A204.1 (cell line): ENCODE results near the gene HMGB2.

Source experiments
- FAIRE-seq: peaks from 2 replicates; lab custom pipeline; 2012; peaks lifted over from hg19 to GRCh38; lab: Jason Lieb, UNC

Gene HMGB2

GRCh38 chr4:173334891-173335752 is 964 bp upstream of the HMGB2 start:
- FAIRE-seq: peak; percentile 79

GRCh38 chr4:173333658-173334084 is 487 bp downstream of the HMGB2 start:
- FAIRE-seq: no peak

GRCh38 chr4:173332963-173333657 is 1.0 kb downstream of the HMGB2 start:
- no peak for FAIRE-seq

- no peak for FAIRE-seq
Observed at GRCh38 chr4:173332021-173332487, 2.1 kb downstream of the HMGB2 start.

GRCh38 chr4:173330590-173330989 is 3.6 kb downstream of the HMGB2 start:
- FAIRE-seq: no peak

GRCh38 chr4:173328236-173328901 is 5.8 kb downstream of the HMGB2 start:
- no peak for FAIRE-seq

GRCh38 chr4:173325007-173325736 is 9.0 kb downstream of the HMGB2 start:
- FAIRE-seq: peak; percentile 3

- FAIRE-seq: no peak
Observed at GRCh38 chr4:173319696-173320095, 14.5 kb downstream of the HMGB2 start.

GRCh38 chr4:173318648-173319211 is 15.4 kb downstream of the HMGB2 start:
- peak; percentile 98 for FAIRE-seq

GRCh38 chr4:173318240-173318639 is 15.9 kb downstream of the HMGB2 start:
- no peak for FAIRE-seq

GRCh38 chr4:173317004-173317403 is 17.2 kb downstream of the HMGB2 start:
- FAIRE-seq: no peak

- no peak for FAIRE-seq
Observed at GRCh38 chr4:173316060-173316459, 18.1 kb downstream of the HMGB2 start.

GRCh38 chr4:173314715-173315114 is 19.4 kb downstream of the HMGB2 start:
- FAIRE-seq: no peak

GRCh38 chr4:173311368-173311767 is 22.8 kb downstream of the HMGB2 start:
- FAIRE-seq: no peak

GRCh38 chr4:173307778-173308177 is 26.4 kb downstream of the HMGB2 start:
- FAIRE-seq: no peak

GRCh38 chr4:173301518-173302201 is 32.5 kb downstream of the HMGB2 start:
- FAIRE-seq: peak; percentile 96

- no peak for FAIRE-seq
Observed at GRCh38 chr4:173294444-173294843, 39.7 kb downstream of the HMGB2 start.

GRCh38 chr4:173293663-173294062 is 40.5 kb downstream of the HMGB2 start:
- no peak for FAIRE-seq

GRCh38 chr4:173291899-173292298 is 42.3 kb downstream of the HMGB2 start:
- no peak for FAIRE-seq

GRCh38 chr4:173289353-173289727 is 44.8 kb downstream of the HMGB2 start:
- no peak for FAIRE-seq

GRCh38 chr4:173288698-173289352 is 45.3 kb downstream of the HMGB2 start:
- FAIRE-seq: no peak
